ENCODE data around the gene EMC7. TPM values are rescaled to one million over a fixed set of nuclear protein-coding genes. Genes with fewer than 3 reads are reported as not detected.
"Not testable (repeated sequence)": the region's sequence is repeated elsewhere in the genome, so short reads cannot be mapped to it uniquely, and the experiment has no call there.

Gene EMC7
- 10 to 100 TPM; 56.3 to 63.0 TPM for total RNA-seq

DNA sequence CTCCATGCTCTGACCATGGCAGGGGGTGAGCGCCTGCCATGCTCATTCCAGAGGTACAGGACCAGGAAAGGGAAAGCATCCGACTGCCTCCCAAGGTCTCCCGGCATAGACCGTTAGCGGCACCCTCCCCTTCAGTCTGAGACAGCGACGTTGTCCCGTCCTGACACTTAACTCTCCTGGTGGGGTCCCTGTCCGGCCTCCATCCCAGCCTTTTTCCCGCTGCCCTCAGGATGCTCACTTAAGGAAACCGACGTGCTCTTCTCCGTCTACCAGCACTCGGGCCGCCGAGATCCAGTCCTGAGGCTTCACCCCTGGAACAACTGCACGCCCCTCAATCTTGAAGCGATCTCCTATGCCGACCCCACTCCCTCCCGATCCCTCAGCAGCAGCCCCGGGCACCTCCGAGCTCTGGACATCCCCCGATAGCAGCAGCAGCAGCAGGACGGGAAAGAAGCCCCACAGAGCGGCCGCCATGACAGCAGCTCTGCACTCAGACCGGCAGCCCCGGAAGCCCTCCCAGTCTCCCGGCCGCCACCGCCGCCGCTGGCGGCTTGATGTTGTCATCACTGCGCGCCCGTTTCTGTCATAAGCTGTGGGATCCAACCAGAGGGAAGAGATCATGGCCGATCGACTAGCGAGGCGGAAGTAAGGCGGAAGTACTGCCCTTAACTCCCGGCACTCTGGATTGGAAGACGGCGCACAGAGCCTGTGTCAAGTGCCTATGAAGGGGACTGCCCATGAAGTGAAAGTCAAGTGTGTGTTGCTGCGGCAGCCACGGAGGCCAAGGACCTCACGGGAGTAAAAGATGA lies at the start of gene EMC7, which contains the start of gene PGBD4:
EMC7 (minus strand) TSS at position 497 of the 809 bp plus-strand sequence; CDS start at position 474, 23 bp downstream.
PGBD4 (plus strand) TSS at position 718 of the 809 bp plus-strand sequence. CDS start 449 bp downstream, outside the sequence.
- Mint-ChIP-seq H3K9me3 (peaks cover 16% of the 10 kb centered on the region), H3K4me3 (peak within 1 kb of the TSS; percentile 100), H3K27me3 (no peaks in the 10 kb centered on the region), H3K4me1 (peaks cover 27% of the 10 kb centered on the region), H3K27ac (peak within 1 kb of the TSS; percentile 99), H3K36me3 (peaks cover 43% of the 10 kb centered on the region)
- DNase-seq: peak; percentile 98

DNA sequence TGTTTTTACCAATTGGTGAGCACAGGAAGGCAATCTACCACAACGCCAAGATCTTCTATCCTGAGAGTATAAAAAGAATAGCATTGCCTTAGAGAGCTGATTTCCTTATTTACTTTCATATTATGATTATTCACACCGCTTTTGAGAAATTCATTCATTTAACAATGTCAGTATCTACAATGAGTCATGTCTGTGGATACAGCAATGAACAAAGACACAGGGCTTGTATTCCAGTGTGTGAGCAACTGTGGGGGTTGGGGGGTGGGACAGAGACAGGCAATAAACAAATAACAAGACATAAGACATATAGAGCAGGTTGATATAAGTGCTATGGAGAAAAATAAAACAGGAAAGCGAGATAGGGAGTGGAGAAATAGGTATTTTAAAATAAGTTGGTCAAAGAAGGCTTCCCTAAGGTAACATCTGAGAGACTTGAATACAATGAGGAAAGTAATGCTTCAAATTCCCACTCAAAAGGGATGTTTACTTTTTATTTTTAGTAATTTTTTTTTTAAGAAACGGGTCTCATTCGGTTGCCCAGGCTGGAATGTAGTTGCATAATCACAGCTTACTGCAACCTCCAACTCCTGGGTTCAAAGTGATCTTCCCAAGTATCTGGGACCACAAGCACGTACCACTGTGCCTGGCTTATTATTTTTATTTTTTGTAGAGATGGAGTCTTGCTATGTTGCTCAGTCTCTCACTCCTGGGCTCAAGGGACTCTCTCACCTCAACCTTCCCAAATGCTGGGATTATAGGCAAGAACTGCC lies 45.9 kb upstream of the EMC7 start:
- no peaks in the 10 kb centered on the region for H3K27me3 Mint-ChIP-seq
- no peak overlapping the region for H3K27ac Mint-ChIP-seq
- no peak overlapping the region for H3K4me3 Mint-ChIP-seq
- no peaks in the 10 kb centered on the region for H3K4me1 Mint-ChIP-seq
- peaks cover 21% of the 10 kb centered on the region for H3K36me3 Mint-ChIP-seq
- H3K9me3 Mint-ChIP-seq: no peaks in the 10 kb centered on the region
- no peak for DNase-seq

DNA sequence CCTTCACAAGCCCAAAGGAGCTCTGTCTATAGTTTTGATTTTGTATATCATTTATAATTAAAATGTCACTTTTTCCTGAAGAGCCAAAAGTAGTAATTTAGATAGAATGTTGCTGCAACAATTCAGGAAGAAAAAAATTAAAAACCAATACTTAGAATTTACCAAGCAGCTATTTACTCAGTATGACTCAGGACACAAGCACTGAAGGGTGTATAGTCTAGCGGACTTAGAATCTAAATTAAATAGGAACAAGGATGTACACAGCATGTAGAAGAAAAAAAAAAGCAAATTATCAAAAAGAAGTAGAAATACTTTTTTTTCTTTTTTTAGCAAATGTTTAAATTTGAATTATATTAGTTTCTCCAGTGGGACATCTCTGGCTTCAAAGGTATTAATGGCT lies 31.8 kb upstream of the EMC7 start:
- Mint-ChIP-seq H3K27ac (no peak overlapping the region), H3K9me3 (no peaks in the 10 kb centered on the region), H3K4me1 (no peaks in the 10 kb centered on the region), H3K36me3 (peaks cover 6% of the 10 kb centered on the region), H3K27me3 (no peaks in the 10 kb centered on the region), H3K4me3 (no peak overlapping the region)
- no peak for DNase-seq

DNA sequence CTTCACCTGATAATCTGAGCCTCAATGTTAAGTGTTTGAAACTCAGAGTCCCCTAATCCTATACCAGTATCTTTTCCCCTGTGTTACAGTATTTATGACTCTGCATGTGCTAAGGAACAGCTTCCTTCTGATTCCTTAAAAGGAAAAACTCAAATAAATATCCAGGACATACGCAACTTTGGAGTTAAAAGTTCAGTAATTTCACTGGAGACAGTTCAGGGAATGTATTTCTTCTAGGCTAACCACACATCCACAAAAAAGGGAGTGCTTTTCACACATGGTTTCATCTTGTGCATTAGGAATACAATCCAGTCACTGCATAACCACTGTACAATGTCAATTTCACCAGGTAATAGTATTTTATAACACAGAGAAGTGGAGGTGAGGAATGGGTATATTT lies 31.2 kb upstream of the EMC7 start:
- Mint-ChIP-seq H3K4me3 (no peak overlapping the region), H3K27ac (no peak overlapping the region), H3K36me3 (peaks cover 2% of the 10 kb centered on the region), H3K9me3 (no peaks in the 10 kb centered on the region), H3K4me1 (no peaks in the 10 kb centered on the region), H3K27me3 (no peaks in the 10 kb centered on the region)
- DNase-seq: no peak

DNA sequence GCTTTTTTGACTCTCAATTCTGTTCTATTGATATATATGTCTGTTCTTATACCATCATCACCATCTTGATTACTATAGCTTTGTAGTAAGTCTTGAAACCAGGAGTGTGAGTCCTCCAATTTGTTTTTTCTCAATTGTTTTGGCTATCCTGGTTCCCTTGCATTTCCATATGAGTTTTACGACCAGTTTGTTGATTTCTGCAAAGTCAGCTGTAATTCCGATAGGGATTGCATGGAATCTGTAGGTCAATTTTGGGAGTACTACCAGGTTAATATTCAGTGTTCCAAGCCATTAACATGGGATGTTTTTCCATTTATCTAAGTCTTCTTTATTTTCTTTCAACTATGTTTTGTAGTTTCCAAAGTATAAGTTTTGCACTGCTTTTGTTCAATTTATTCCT lies 27.2 kb upstream of the EMC7 start:
- DNase-seq: no peak
- no peak overlapping the region for H3K27ac Mint-ChIP-seq
- no peak overlapping the region for H3K4me3 Mint-ChIP-seq
- no peaks in the 10 kb centered on the region for H3K36me3 Mint-ChIP-seq
- H3K4me1 Mint-ChIP-seq: no peaks in the 10 kb centered on the region
- no peaks in the 10 kb centered on the region for H3K27me3 Mint-ChIP-seq
- H3K9me3 Mint-ChIP-seq: no peaks in the 10 kb centered on the region

DNA sequence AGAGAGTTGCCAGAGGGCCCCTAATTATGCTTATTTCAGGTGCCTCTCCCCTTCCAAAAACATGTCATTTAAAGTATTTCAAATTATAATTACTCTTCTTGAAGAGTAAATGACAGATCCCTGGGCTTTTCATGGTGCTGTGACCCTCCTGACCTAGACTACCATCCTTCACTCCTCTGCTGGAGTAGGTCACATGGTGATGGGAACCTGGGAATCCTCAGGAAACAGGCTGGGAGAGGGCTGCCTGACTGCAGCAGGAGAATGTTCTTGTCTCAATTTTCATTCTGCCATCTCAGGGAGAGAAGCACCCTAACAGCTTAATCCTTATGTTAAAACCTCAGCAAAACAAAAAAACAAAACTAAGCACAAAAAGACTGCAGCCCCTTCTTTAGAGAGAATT lies 24.9 kb upstream of the EMC7 start:
- no peaks in the 10 kb centered on the region for H3K36me3 Mint-ChIP-seq
- no peak overlapping the region for H3K4me3 Mint-ChIP-seq
- no peaks in the 10 kb centered on the region for H3K4me1 Mint-ChIP-seq
- H3K27ac Mint-ChIP-seq: no peak overlapping the region
- DNase-seq: no peak
- H3K27me3 Mint-ChIP-seq: peaks cover 1% of the 10 kb centered on the region
- H3K9me3 Mint-ChIP-seq: no peaks in the 10 kb centered on the region

DNA sequence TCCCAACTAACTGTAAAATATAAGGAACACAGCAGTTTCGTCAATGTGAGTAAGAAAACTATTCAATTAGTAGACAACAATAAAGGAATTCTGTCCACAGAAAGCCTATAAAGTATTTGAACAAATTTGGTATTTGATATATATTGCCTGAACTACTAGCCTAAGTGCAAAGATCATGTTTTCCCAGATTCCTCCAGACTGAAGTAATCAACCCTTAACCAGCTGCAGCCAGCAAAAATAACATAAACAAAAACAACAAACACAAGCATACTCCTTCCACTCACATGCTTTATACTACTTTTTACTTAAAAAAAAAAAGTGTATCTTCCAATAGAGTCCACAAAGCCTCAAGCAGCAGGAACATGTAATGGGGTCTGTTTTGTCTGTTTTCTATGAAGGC lies 24.3 kb upstream of the EMC7 start:
- Mint-ChIP-seq H3K27me3 (peaks cover 7% of the 10 kb centered on the region), H3K4me1 (no peaks in the 10 kb centered on the region), H3K27ac (no peak overlapping the region), H3K36me3 (no peaks in the 10 kb centered on the region), H3K4me3 (no peak overlapping the region), H3K9me3 (no peaks in the 10 kb centered on the region)
- DNase-seq: no peak

DNA sequence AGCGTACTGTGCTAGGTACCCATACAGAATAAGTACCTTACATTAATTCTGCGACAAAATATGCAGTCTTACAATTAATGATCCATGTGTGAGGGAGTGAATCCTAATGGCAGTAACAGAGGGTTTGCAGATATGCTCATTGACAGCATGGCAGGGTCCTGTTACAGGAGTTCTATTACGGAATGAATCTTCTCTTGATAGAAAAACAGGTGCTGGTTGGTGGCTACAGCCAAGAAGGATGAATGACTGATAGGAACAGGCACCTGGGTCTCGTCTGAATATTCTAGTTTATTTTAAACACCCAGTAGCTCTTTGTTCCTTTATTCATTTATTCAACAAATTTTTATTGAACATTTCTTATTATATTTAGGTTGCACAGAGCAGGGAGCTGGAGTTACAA lies 23.0 kb upstream of the EMC7 start:
- H3K4me1 Mint-ChIP-seq: no peaks in the 10 kb centered on the region
- H3K9me3 Mint-ChIP-seq: no peaks in the 10 kb centered on the region
- DNase-seq: no peak
- no peak overlapping the region for H3K27ac Mint-ChIP-seq
- H3K36me3 Mint-ChIP-seq: no peaks in the 10 kb centered on the region
- H3K27me3 Mint-ChIP-seq: peaks cover 12% of the 10 kb centered on the region
- H3K4me3 Mint-ChIP-seq: no peak overlapping the region

DNA sequence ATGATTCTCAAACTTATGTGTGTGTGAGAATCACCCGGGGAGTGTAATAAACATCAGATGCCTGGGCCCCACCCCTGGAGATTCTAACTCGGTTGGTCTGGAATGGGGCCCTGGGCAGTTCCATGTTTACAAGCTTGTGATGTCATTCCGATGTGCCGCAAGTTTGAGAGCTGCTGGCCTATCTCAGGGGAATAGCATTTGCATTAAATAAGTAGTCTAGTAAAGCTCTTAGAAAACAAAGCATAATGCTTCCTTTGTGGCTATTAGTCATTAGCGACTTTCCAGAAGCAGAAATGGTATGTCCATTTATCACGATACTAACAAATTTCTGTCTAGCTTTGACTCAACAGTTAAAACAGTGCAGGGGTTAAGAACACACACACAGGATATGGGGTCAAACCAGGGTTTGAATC lies 21.1 kb upstream of the EMC7 start:
- Mint-ChIP-seq H3K9me3 (no peaks in the 10 kb centered on the region), H3K4me3 (no peak overlapping the region), H3K36me3 (no peaks in the 10 kb centered on the region), H3K27me3 (peaks cover 18% of the 10 kb centered on the region), H3K4me1 (no peaks in the 10 kb centered on the region), H3K27ac (no peak overlapping the region)
- no peak for DNase-seq

DNA sequence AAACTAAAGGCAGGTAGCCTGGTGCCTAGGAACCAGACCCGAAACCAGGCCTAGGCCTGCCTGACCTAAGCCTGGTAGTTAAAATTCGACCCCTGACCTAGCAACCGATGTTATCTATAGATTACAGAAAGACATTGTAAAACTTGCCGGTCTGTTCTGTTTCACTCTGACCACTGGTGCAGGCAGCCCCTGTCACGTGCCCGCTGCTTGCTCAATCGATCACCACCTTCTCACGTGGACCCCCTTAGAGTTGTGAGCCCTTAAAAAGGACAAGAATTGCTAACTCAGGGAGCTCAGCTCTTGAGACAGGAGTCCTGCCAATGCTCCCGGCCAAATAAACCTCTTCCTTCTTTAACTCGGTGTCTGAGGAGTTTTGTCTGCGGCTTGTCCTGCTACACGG lies 20.1 kb upstream of the EMC7 start:
- H3K27me3 Mint-ChIP-seq: peaks cover 28% of the 10 kb centered on the region
- H3K36me3 Mint-ChIP-seq, H3K4me1 Mint-ChIP-seq, H3K27ac Mint-ChIP-seq, H3K4me3 Mint-ChIP-seq, H3K9me3 Mint-ChIP-seq, DNase-seq: not testable (repeated sequence)

DNA sequence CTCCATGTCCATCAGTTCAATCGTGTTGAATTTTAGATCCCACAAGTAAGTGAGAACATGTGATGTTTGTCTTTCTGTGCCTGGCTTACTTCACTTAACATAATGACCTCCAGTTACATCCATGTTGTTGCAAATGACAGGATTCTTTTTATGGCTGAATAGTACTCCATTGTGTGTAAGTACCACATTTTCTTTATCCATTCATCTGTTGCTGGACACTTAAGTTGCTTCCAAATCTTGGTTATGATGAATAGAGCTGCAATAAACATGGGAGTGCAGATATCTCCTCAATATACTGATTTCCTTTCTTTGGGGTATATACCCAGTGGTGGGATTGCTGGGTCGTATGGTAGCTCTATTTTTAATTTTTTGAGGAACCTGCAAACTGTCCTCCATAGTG lies 18.8 kb upstream of the EMC7 start:
- not testable (repeated sequence) for H3K4me1 Mint-ChIP-seq, H3K36me3 Mint-ChIP-seq, H3K4me3 Mint-ChIP-seq, H3K27ac Mint-ChIP-seq, DNase-seq, H3K9me3 Mint-ChIP-seq
- H3K27me3 Mint-ChIP-seq: peaks cover 30% of the 10 kb centered on the region

DNA sequence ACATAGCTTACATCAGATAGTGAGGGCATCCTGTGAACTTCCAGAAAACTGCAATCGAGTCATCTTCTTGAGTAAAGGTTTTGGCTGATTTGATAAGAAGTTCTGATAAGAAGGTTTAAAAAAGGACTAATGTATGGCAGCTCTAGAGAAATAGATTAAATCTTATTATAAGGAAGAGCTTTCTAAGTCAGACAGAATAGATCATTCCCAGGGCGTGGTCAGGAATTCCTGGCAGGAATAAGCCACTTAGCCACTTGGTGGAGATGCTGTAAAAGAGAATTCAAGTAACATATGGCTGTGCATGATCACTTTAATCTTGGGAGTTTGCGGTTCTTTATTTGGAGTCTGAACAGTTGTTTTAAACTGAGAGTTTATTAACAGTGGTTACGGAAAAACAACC lies 17.6 kb upstream of the EMC7 start:
- no peaks in the 10 kb centered on the region for H3K9me3 Mint-ChIP-seq

DNA sequence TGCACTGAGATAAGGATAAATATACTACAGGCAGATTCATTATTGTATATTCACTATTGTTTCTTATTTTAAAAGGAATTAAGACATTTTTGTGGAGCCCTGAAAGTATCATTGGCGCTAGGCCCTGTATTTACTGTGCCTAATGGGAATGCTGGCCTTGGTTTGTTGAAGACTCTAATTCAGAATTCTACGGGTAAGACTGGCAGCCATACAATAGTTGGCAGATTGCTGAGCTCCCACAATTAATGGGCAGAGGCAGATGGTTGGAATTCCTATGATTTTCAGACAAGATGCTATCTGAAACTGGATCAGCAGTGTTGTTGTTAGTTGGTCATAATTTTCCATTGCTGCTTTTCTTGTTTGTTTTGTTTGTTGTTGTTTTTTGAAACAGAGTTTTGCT lies 15.0 kb upstream of the EMC7 start:
- no peaks in the 10 kb centered on the region for H3K9me3 Mint-ChIP-seq
- no peak for DNase-seq
- peaks cover 36% of the 10 kb centered on the region for H3K27me3 Mint-ChIP-seq
- H3K36me3 Mint-ChIP-seq: no peaks in the 10 kb centered on the region
- H3K27ac Mint-ChIP-seq: no peak overlapping the region
- H3K4me1 Mint-ChIP-seq: no peaks in the 10 kb centered on the region
- H3K4me3 Mint-ChIP-seq: no peak overlapping the region

More for the DNA sequence above, 17.6 kb upstream of the EMC7 start:
- no peaks in the 10 kb centered on the region for H3K36me3 Mint-ChIP-seq
- no peak overlapping the region for H3K27ac Mint-ChIP-seq
- DNase-seq: no peak
- peaks cover 31% of the 10 kb centered on the region for H3K27me3 Mint-ChIP-seq
- no peak overlapping the region for H3K4me3 Mint-ChIP-seq
- no peaks in the 10 kb centered on the region for H3K4me1 Mint-ChIP-seq

DNA sequence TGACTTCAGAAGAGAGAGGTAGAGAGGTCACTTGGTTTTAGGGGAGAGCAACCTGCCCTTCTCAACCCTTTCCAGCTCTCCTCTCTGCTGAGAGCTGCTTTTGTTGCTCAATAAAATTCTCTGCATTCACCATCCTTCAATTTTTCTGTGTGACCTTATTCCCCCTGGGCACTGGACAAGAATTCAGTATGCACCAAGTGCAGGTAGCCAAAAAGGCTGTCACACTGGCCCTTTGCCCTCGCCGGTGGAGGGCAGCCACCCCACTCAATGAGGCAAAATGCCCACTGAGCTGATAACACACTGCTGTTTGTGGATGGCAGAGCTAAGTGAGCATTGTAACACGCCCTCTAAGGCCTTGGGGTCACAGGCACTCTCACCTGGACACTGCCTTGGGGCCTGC lies 13.1 kb upstream of the EMC7 start:
- Mint-ChIP-seq H3K4me1 (no peaks in the 10 kb centered on the region), H3K27me3 (peaks cover 24% of the 10 kb centered on the region), H3K9me3 (no peaks in the 10 kb centered on the region), H3K36me3 (no peaks in the 10 kb centered on the region), H3K4me3 (no peak overlapping the region), H3K27ac (no peak overlapping the region)
- no peak for DNase-seq

DNA sequence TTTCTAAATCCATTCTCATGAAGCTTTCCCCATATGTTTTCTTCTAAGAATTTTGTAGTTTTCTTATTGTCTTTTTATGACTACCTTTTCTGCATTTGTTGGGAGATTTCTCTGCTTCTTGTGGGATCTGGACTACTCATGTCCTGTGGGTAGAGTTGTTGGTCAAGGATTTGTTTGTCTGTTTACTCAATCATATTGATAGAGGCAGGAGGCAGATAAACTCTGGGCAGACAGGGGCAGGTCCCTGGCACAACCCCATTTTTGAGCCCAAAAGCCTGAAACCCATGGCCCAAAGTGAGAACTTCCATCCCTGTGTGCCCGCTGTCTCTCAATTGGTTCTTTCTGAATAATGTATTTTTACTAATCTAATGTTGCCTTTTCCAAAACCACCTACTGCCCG lies 12.6 kb upstream of the EMC7 start:
- H3K27ac Mint-ChIP-seq: no peak overlapping the region
- no peak for DNase-seq
- no peaks in the 10 kb centered on the region for H3K9me3 Mint-ChIP-seq
- no peak overlapping the region for H3K4me3 Mint-ChIP-seq
- no peaks in the 10 kb centered on the region for H3K4me1 Mint-ChIP-seq
- peaks cover 24% of the 10 kb centered on the region for H3K27me3 Mint-ChIP-seq
- H3K36me3 Mint-ChIP-seq: no peaks in the 10 kb centered on the region

DNA sequence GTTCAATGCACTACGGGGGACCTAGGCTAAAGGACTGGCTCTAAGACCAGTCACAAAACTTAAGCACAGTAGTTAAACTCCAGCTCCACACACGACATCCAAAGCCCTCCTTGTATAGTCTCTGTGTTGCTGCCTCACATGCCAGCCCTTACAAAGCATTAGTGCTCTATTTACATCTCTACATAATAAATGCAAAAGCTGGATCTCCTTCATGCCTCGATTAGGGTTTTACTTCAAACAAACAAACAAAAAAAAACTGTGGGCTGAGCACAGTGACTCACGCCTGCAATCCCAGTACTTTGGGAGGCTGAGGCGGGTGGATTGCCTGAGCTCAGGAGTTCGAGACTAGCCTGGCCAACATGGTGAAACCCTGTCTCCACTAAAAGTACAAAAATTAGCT lies 9.8 kb upstream of the EMC7 start:
- Mint-ChIP-seq H3K4me1 (no peaks in the 10 kb centered on the region), H3K27me3 (peaks cover 6% of the 10 kb centered on the region), H3K36me3 (no peaks in the 10 kb centered on the region), H3K9me3 (no peaks in the 10 kb centered on the region), H3K4me3 (no peak overlapping the region), H3K27ac (no peak overlapping the region)
- DNase-seq: no peak

All from activated naive CD8-positive, alpha-beta T cell treated with anti-CD3 and anti-CD28 coated beads for 36 hours (primary cell).